ENCODE data around the gene DARS1. TPM values are rescaled to one million over a fixed set of nuclear protein-coding genes. Genes with fewer than 3 reads are reported as not detected.

The DARS1 gene
- total RNA-seq, 1 experiment from 2014 or later, result 149 TPM

DNA sequence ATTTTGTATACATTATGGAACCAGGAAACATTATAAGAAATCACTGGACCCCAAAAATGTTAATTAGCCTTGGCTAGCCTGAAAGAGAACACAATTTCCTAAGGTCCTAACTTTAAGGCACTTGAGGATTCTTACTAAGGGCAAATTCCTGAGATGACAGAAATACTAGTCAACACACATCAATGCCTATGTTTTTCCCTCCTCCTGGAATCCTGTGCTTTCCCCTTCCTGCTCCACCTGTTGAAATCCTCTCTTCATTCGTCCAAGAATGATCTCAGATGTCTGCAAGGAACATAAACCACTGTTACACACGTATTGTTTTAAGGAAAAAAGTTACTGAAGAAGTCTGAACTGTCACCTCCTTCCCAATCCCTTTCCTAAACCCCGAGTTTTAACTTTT lies 21.2 kb upstream of the DARS1 start:
- Histone ChIP-seq H3K36me3 (no peaks in the 10 kb centered on the region), H3K27me3 (no peaks in the 10 kb centered on the region), H3K4me1 (peaks cover 50% of the 10 kb centered on the region), H3K4me3 (0 out of 2 replicates have a peak overlapping the region, but pooled peaks have one; percentile 0), H3K9me3 (replicated peaks) (no peaks in the 10 kb centered on the region), H3K27ac (peak overlapping the region; percentile 98)
- DNase-seq, result peak; percentile 61 to 79

GRCh38 chr2:136005462-136006196 lies 20.2 kb upstream of the DARS1 start:
- peaks cover 49% of the 10 kb centered on the region for H3K4me1 ChIP-seq
- H3K27ac ChIP-seq, result peak overlapping the region; percentile 98
- H3K4me3 ChIP-seq, result 0 out of 2 replicates have a peak overlapping the region, but pooled peaks have one; percentile 0
- peak; percentile 93 to 98 for DNase-seq
- H3K9me3 ChIP-seq (replicated peaks), result no peaks in the 10 kb centered on the region
- H3K27me3 ChIP-seq, result no peaks in the 10 kb centered on the region
- H3K36me3 ChIP-seq, result no peaks in the 10 kb centered on the region

- Histone ChIP-seq H3K27ac (peak overlapping the region; percentile 98), H3K9me3 (replicated peaks) (no peaks in the 10 kb centered on the region), H3K27me3 (no peaks in the 10 kb centered on the region), H3K36me3 (no peaks in the 10 kb centered on the region), H3K4me3 (no peak overlapping the region), H3K4me1 (peaks cover 48% of the 10 kb centered on the region)
- DNase-seq, result peak in 1 of 2 experiments; percentile 55
Measured at GRCh38 chr2:136004965-136005364, 19.5 kb upstream of the DARS1 start.

DNA sequence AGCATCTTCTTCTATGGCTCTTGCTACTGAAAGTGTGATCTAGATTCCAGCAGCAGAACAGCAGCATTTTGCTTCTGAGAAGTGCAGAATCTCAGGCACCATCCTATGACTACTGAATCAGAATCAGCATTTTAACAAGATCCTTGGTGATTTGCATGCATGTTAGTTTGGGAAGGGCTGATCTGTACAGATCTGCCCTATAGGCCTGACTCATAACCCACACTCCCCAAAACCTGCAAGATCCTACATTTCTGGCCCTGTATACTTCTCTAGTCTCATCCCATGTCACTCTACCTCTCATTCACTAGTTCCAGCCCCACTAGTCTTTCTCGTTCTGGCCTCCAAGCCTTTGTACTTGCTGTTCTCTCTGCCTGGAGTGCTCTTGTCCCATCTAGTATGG lies 15.7 kb upstream of the DARS1 start:
- Histone ChIP-seq H3K9me3 (replicated peaks) (0 out of 2 replicates have a peak, but pooled peaks cover 4% of the 10 kb centered on the region), H3K4me1 (peaks cover 37% of the 10 kb centered on the region), H3K27me3 (no peaks in the 10 kb centered on the region), H3K36me3 (no peaks in the 10 kb centered on the region), H3K4me3 (no peak overlapping the region), H3K27ac (no peak overlapping the region)
- DNase-seq, result no peak

DNA sequence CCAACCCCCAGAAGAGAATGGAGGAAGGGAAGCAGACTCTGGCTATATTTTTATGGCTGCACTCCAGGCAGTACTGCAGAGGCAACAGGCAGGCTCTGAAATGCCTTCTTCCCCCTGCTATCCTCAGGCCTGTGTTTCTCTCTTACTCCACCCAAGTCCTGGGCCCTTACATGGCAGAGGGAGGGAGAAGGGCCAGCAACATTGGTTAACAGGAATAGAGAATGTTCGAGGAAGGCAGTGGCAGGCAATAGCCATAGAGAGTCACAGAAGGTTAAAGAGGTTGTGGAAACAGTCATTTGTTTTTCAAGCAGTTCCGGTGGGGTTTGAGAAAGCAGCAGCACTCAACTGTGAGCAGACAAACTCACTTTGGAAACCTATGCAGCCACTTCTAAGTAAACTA lies 15.1 kb upstream of the DARS1 start:
- H3K4me1 ChIP-seq, result peaks cover 33% of the 10 kb centered on the region
- H3K27me3 ChIP-seq, result no peaks in the 10 kb centered on the region
- H3K4me3 ChIP-seq, result no peak overlapping the region
- peak in 1 of 2 experiments; percentile 38 for DNase-seq
- H3K9me3 ChIP-seq (replicated peaks), result 0 out of 2 replicates have a peak, but pooled peaks cover 6% of the 10 kb centered on the region
- no peak overlapping the region; the same call in 1 of the 2 replicates for H3K27ac ChIP-seq
- no peaks in the 10 kb centered on the region for H3K36me3 ChIP-seq

DNA sequence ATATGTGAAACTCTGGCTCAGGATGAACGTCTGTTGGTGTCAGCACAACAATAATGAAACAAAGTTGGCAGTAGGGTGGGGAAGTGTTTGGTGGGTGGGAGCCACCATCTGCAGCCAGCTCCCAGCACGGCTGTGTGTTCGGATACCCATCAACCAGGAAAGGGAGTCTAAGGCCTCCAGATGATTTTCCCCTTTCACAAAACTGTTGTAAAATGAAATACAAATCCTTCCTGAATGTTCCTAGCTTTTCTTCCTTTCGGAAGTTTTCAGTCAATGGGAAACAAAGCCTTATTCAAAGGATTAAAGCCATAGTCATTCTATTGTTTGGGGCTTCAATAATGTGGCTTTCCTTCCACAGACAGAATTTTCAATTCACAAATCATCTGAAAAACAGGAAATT lies 14.5 kb upstream of the DARS1 start:
- Histone ChIP-seq H3K36me3 (no peaks in the 10 kb centered on the region), H3K9me3 (replicated peaks) (0 out of 2 replicates have a peak, but pooled peaks cover 6% of the 10 kb centered on the region), H3K27ac (no peak overlapping the region), H3K4me3 (no peak overlapping the region), H3K4me1 (peaks cover 27% of the 10 kb centered on the region), H3K27me3 (no peaks in the 10 kb centered on the region)
- no peak for DNase-seq

GRCh38 chr2:135998879-135999278 lies 13.5 kb upstream of the DARS1 start:
- Histone ChIP-seq H3K27me3 (no peaks in the 10 kb centered on the region), H3K4me1 (peaks cover 22% of the 10 kb centered on the region), H3K36me3 (no peaks in the 10 kb centered on the region), H3K27ac (no peak overlapping the region), H3K9me3 (replicated peaks) (0 out of 2 replicates have a peak, but pooled peaks cover 6% of the 10 kb centered on the region), H3K4me3 (no peak overlapping the region)
- no peak for DNase-seq

- H3K4me1 ChIP-seq, result peaks cover 22% of the 10 kb centered on the region
- 0 out of 2 replicates have a peak, but pooled peaks cover 6% of the 10 kb centered on the region for H3K9me3 ChIP-seq (replicated peaks)
- no peak overlapping the region for H3K4me3 ChIP-seq
- no peaks in the 10 kb centered on the region for H3K27me3 ChIP-seq
- H3K27ac ChIP-seq, result no peak overlapping the region
- H3K36me3 ChIP-seq, result no peaks in the 10 kb centered on the region
- DNase-seq, result peak in 1 of 2 experiments; percentile 31
Measured at GRCh38 chr2:135997380-135997779, 12.0 kb upstream of the DARS1 start.

GRCh38 chr2:135996304-135996703 lies 10.9 kb upstream of the DARS1 start:
- no peak overlapping the region for H3K27ac ChIP-seq
- no peak for DNase-seq
- no peak overlapping the region for H3K4me3 ChIP-seq
- peaks cover 22% of the 10 kb centered on the region for H3K4me1 ChIP-seq
- H3K36me3 ChIP-seq, result no peaks in the 10 kb centered on the region
- 0 out of 2 replicates have a peak, but pooled peaks cover 6% of the 10 kb centered on the region for H3K9me3 ChIP-seq (replicated peaks)
- no peaks in the 10 kb centered on the region for H3K27me3 ChIP-seq

- Histone ChIP-seq H3K4me1 (peaks cover 5% of the 10 kb centered on the region), H3K36me3 (no peaks in the 10 kb centered on the region), H3K4me3 (no peak overlapping the region), H3K27ac (no peak overlapping the region), H3K27me3 (no peaks in the 10 kb centered on the region), H3K9me3 (replicated peaks) (0 out of 2 replicates have a peak, but pooled peaks cover 6% of the 10 kb centered on the region)
- no peak for DNase-seq
Measured at GRCh38 chr2:135994281-135994680, 8.9 kb upstream of the DARS1 start.

- no peak for DNase-seq
- H3K27me3 ChIP-seq, result no peaks in the 10 kb centered on the region
- no peak overlapping the region for H3K27ac ChIP-seq
- 0 out of 2 replicates have a peak, but pooled peaks cover 6% of the 10 kb centered on the region for H3K9me3 ChIP-seq (replicated peaks)
- H3K4me3 ChIP-seq, result no peak overlapping the region
- no peaks in the 10 kb centered on the region for H3K36me3 ChIP-seq
- H3K4me1 ChIP-seq, result no peaks in the 10 kb centered on the region; the same call in 1 of the 2 replicates
Measured at GRCh38 chr2:135993421-135993820, 8.0 kb upstream of the DARS1 start.

- Histone ChIP-seq H3K36me3 (no peaks in the 10 kb centered on the region), H3K4me3 (no peak overlapping the region), H3K4me1 (no peaks in the 10 kb centered on the region), H3K9me3 (replicated peaks) (0 out of 2 replicates have a peak, but pooled peaks cover 6% of the 10 kb centered on the region), H3K27ac (no peak overlapping the region), H3K27me3 (no peaks in the 10 kb centered on the region)
- no peak for DNase-seq
Measured at GRCh38 chr2:135991861-135992260, 6.4 kb upstream of the DARS1 start.

DNA sequence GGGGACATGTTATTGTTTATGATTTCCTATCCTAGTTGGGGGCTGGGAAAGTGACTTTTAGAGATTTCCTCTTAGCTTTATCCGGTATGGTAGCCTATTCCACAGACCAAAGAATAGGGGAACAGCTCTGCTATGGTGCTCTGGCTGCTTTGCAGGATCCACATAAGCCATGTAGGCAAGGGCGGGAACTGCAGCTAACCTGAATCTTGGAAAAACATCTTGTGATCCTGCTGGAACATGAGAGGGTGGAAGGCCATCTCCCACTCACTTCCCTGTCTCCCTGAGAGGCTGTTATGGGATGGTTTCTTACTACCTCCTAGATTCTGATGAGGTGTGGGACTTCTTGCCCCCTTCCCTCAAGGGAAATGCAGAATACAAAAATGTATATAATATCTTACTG lies 2.0 kb upstream of the DARS1 start:
- Histone ChIP-seq H3K27ac (no peak overlapping the region), H3K9me3 (replicated peaks) (no peaks in the 10 kb centered on the region), H3K36me3 (peaks cover 7% of the 10 kb centered on the region), H3K27me3 (no peaks in the 10 kb centered on the region), H3K4me3 (no peak overlapping the region), H3K4me1 (peaks cover 17% of the 10 kb centered on the region)
- DNase-seq, result no peak

DNA sequence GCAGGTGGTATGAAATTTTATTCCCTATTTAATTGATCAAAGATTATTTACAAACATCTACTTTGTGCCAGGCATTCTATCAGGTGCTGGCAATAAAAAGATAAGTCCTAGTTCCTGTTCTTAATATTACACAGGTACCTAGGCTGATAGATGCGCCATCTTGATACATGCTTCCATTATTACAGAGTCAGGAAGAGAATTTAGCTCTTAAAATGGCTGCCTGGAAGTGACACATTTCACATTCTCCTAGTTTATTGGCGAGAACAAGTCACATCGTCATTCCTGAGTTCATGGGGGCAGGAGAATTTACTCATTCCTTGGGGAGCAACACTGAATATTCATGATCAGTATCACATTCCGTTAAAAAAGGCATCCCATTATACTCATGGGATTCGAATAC lies 1.1 kb upstream of the DARS1 start:
- H3K27me3 ChIP-seq, result no peaks in the 10 kb centered on the region
- H3K4me3 ChIP-seq, result no peak overlapping the region
- no peak for DNase-seq
- peaks cover 14% of the 10 kb centered on the region for H3K36me3 ChIP-seq
- peak overlapping the region; percentile 99 for H3K27ac ChIP-seq
- H3K9me3 ChIP-seq (replicated peaks), result no peaks in the 10 kb centered on the region
- peaks cover 17% of the 10 kb centered on the region for H3K4me1 ChIP-seq

GRCh38 chr2:135985826-135986393 lies 484 bp upstream of the DARS1 start:
- peak overlapping the region; percentile 99 for H3K27ac ChIP-seq
- H3K36me3 ChIP-seq, result peaks cover 19% of the 10 kb centered on the region
- peaks cover 17% of the 10 kb centered on the region for H3K4me1 ChIP-seq
- H3K4me3 ChIP-seq, result peak overlapping the region; percentile 96
- no peaks in the 10 kb centered on the region for H3K9me3 ChIP-seq (replicated peaks)
- no peaks in the 10 kb centered on the region for H3K27me3 ChIP-seq
- DNase-seq, result no peak

All from SJCRH30 (cell line).